HG03066 (cell line): ENCODE data around the gene CDKN1B.
A peak's percentile ranks its signal among the peaks of the same experiment; 100 is the strongest.
"Not testable (repeated sequence)": the region's sequence is repeated elsewhere in the genome, so short reads cannot be mapped to it uniquely, and the experiment has no call there.

Experiments
- ATAC-seq: cut with Tn5 transposase; IDR thresholded peaks from one replicate; pipeline ENCODE4 v1.9.1; 2021; ENCODE audit warnings: low read depth; ENCODE audit not compliant: unreplicated experiment

The CDKN1B gene

GRCh38 chr12:12723681-12724420 is 6.7 kb downstream of the CDKN1B start:
- no peak for ATAC-seq

GRCh38 chr12:12724421-12725085 is 7.4 kb downstream of the CDKN1B start:
- ATAC-seq: peak; percentile 13

- peak; percentile 48 for ATAC-seq
These were observed 8.2 kb downstream of the CDKN1B start for GRCh38 chr12:12725086-12725955.

GRCh38 chr12:12725956-12726554 is 8.9 kb downstream of the CDKN1B start:
- no peak for ATAC-seq

- no peak for ATAC-seq
These were observed 9.5 kb downstream of the CDKN1B start for GRCh38 chr12:12726555-12727093.

GRCh38 chr12:12731178-12731577 is 14.0 kb downstream of the CDKN1B start:
- no peak for ATAC-seq

GRCh38 chr12:12731785-12732184 is 14.6 kb downstream of the CDKN1B start:
- no peak for ATAC-seq

- ATAC-seq: no peak
These were observed 15.9 kb downstream of the CDKN1B start for GRCh38 chr12:12733118-12733517.

GRCh38 chr12:12734054-12734453 is 16.9 kb downstream of the CDKN1B start:
- ATAC-seq: no peak

- ATAC-seq: no peak
These were observed 17.4 kb downstream of the CDKN1B start for GRCh38 chr12:12734561-12735071.

- ATAC-seq: no peak
These were observed 18.1 kb downstream of the CDKN1B start for GRCh38 chr12:12735301-12735700.

GRCh38 chr12:12736759-12737676 is 19.9 kb downstream of the CDKN1B start:
- ATAC-seq: peak; percentile 76

- not testable (repeated sequence) for ATAC-seq
These were observed 21.0 kb downstream of the CDKN1B start for GRCh38 chr12:12738152-12738551.

GRCh38 chr12:12741660-12742059 is 24.5 kb downstream of the CDKN1B start:
- no peak for ATAC-seq

GRCh38 chr12:12744546-12745305 is 27.6 kb downstream of the CDKN1B start:
- no peak for ATAC-seq

GRCh38 chr12:12745576-12746211 is 28.5 kb downstream of the CDKN1B start:
- no peak for ATAC-seq

- ATAC-seq: no peak
These were observed 30.1 kb downstream of the CDKN1B start for GRCh38 chr12:12747278-12747677.

GRCh38 chr12:12748044-12748443 is 30.9 kb downstream of the CDKN1B start:
- ATAC-seq: no peak
